SU-DHL-6 (cell line): Measurements from ENCODE around the gene RAG1.

ENCODE experiments used
- H2AFZ ChIP-seq: fragments of 200-600 bp; sonication (generic); 2 replicates; pipeline ENCODE4 v1.6.1; 2014; ENCODE audit warnings: low read depth, mild to moderate bottlenecking, moderate library complexity, mixed read lengths, antibody characterized with exemption, low read length; ENCODE audit not compliant: severe bottlenecking
- H3F3A ChIP-seq: fragments of 200-600 bp; shearing (Covaris generic); 2 replicates; pipeline ENCODE4 v1.6.0; 2016; ENCODE audit warnings: antibody characterized with exemption, mild to moderate bottlenecking; ENCODE audit not compliant: insufficient read depth
- H3K27ac ChIP-seq: fragments of 200-600 bp; sonication (generic); 2 replicates; pipeline ENCODE4 v1.5.1; 2016; ENCODE audit warnings: low read depth, mild to moderate bottlenecking, low read length, moderate library complexity, mixed read lengths
- H3K27me3 ChIP-seq: fragments of 200-600 bp; sonication (generic), shearing (Covaris generic); 2 replicates; pipeline ENCODE4 v1.6.0; 2014; ENCODE audit warnings: mild to moderate bottlenecking, low read length
- H3K36me3 ChIP-seq: fragments of 200-600 bp; sonication (generic); 2 replicates; pipeline ENCODE4 v1.6.1; 2014; ENCODE audit warnings: mild to moderate bottlenecking, low read length, mixed read lengths
- H3K4me2 ChIP-seq: fragments of 300-600, 200-600 bp; shearing (Covaris generic), sonication (generic); 2 replicates; pipeline ENCODE4 v1.6.0; 2014; ENCODE audit warnings: low read length, low read depth, mild to moderate bottlenecking; ENCODE audit not compliant: poor library complexity, severe bottlenecking
- H3K4me3 ChIP-seq: fragments of 200-600 bp; sonication (generic); 2 replicates; pipeline ENCODE4 v1.5.1; 2014; ENCODE audit warnings: antibody characterized with exemption, low read length, mild to moderate bottlenecking, mixed read lengths; ENCODE audit not compliant: insufficient read depth, poor library complexity, severe bottlenecking
- H3K79me2 ChIP-seq: fragments of 200-600 bp; sonication (generic); 2 replicates; pipeline ENCODE4 v1.6.1; 2014; ENCODE audit warnings: mild to moderate bottlenecking, low read length, moderate library complexity; ENCODE audit not compliant: insufficient read depth
- H3K9ac ChIP-seq: fragments of 200-600 bp; sonication (generic); 2 replicates; pipeline ENCODE4 v1.7.0; 2014; ENCODE audit warnings: mild to moderate bottlenecking, low read length
- H3K9me2 ChIP-seq: fragments of 200-600 bp; sonication (generic); replicated peaks from 2 replicates; pipeline ENCODE4 v1.6.1; 2014; ENCODE audit warnings: low read length; ENCODE audit not compliant: insufficient read depth
- H3K9me3 ChIP-seq: fragments of 200-600 bp; sonication (generic); 2 replicates; pipeline ENCODE4 v1.6.1; 2014; ENCODE audit warnings: low read length, mixed read lengths; ENCODE audit not compliant: insufficient read depth
- H4K20me1 ChIP-seq: fragments of 200-600 bp; sonication (generic); 2 replicates; pipeline ENCODE4 v1.6.1; 2014; ENCODE audit warnings: low read depth, mild to moderate bottlenecking, antibody characterized with exemption, low read length, moderate library complexity, mixed read lengths
- CTCF ChIP-seq: fragments of 200-600 bp; sonication (generic); IDR thresholded peaks from one replicate; pipeline ENCODE4 v1.5.1; 2017; ENCODE audit warnings: antibody characterized with exemption, mild to moderate bottlenecking, low read length, moderate library complexity; ENCODE audit not compliant: insufficient read depth, poor library complexity, severe bottlenecking
- EZH2phosphoT487 ChIP-seq: fragments of 200-600 bp; sonication (generic), shearing (Covaris generic); conservative IDR thresholded peaks from 2 replicates; pipeline ENCODE4 v1.6.1; 2018; ENCODE audit warnings: mild to moderate bottlenecking, antibody characterized with exemption, low read length, moderate library complexity, mixed read lengths

The RAG1 gene

GRCh38 chr11:36619502-36619901 lies 51.7 kb downstream of the RAG1 start:
- no peak overlapping the region for H2AFZ ChIP-seq
- H3K36me3 ChIP-seq = no peaks in the 10 kb centered on the region
- no peak overlapping the region for H3K4me3 ChIP-seq
- H3K79me2 ChIP-seq = no peaks in the 10 kb centered on the region
- H4K20me1 ChIP-seq = no peaks in the 10 kb centered on the region
- H3K9me3 ChIP-seq = no peaks in the 10 kb centered on the region
- H3K9ac ChIP-seq = no peak overlapping the region
- no peaks in the 10 kb centered on the region for H3K9me2 ChIP-seq
- no peak overlapping the region for H3K4me2 ChIP-seq
- H3K27ac ChIP-seq = no peak overlapping the region
- no peaks in the 10 kb centered on the region for H3F3A ChIP-seq
- H3K27me3 ChIP-seq = no peaks in the 10 kb centered on the region
- TF ChIP-seq EZH2phosphoT487 = no peak
- no peak for TF ChIP-seq CTCF

- Histone ChIP-seq H3K9me3 (no peaks in the 10 kb centered on the region), H3K4me2 (no peak overlapping the region), H3K4me3 (no peak overlapping the region), H2AFZ (no peak overlapping the region), H3K9ac (no peak overlapping the region), H3K79me2 (no peaks in the 10 kb centered on the region), H3K9me2 (no peaks in the 10 kb centered on the region), H4K20me1 (no peaks in the 10 kb centered on the region), H3K27me3 (no peaks in the 10 kb centered on the region), H3K36me3 (no peaks in the 10 kb centered on the region), H3F3A (no peaks in the 10 kb centered on the region), H3K27ac (no peak overlapping the region)
- no peak for TF ChIP-seq EZH2phosphoT487
- no peak for TF ChIP-seq CTCF
Measured at GRCh38 chr11:36620246-36620645, 52.4 kb downstream of the RAG1 start.

- Histone ChIP-seq H3K4me2 (no peak overlapping the region), H3K36me3 (no peaks in the 10 kb centered on the region), H3K9ac (no peak overlapping the region), H3K27me3 (no peaks in the 10 kb centered on the region), H3K79me2 (no peaks in the 10 kb centered on the region), H3K9me2 (no peaks in the 10 kb centered on the region), H2AFZ (no peak overlapping the region), H3K4me3 (no peak overlapping the region), H3K27ac (no peak overlapping the region), H3K9me3 (no peaks in the 10 kb centered on the region), H4K20me1 (no peaks in the 10 kb centered on the region), H3F3A (no peaks in the 10 kb centered on the region)
- TF ChIP-seq CTCF = no peak
- TF ChIP-seq EZH2phosphoT487 = no peak
Measured at GRCh38 chr11:36622431-36623136, 54.8 kb downstream of the RAG1 start.
